HG02852 (cell line): ENCODE measurements around the gene KIAA0040.
"Not testable (repeated sequence)": the region's sequence is repeated elsewhere in the genome, so short reads cannot be mapped to it uniquely, and the experiment has no call there.

Experiments used
- ATAC-seq: cut with Tn5 transposase; IDR thresholded peaks from one replicate; pipeline ENCODE4 v1.9.1; 2021; ENCODE audit warnings: mild to moderate bottlenecking, moderate library complexity; ENCODE audit not compliant: unreplicated experiment

KIAA0040 gene

DNA sequence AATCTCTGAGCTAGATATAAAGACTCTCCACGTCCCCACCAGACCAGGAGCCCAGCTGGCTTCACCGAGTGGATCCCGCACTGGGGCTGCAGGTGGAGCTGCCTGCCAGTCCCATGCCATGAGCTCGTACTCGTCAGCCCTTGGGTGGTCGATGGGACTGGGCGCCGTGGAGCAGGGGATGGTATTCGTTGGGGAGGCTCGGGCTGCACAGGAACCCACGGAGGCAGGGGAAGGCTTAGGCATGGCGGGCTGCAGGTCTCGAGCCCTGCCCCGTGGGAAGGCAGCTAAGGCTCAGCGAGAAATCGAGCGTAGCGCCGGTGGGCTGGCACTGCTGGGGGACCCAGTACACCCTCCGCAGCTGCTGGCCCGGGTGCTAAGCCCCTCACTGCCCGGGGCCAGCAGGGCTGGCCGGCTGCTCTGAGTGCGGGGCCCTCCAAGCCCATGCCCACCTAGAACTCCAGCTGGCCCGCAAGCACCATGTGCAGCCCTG is 84.2 kb downstream of the KIAA0040 start:
- not testable (repeated sequence) for ATAC-seq
